WTC11 (cell line): ENCODE measurements around the gene CYBA. TPM values are rescaled to one million over a fixed set of nuclear protein-coding genes. Genes with fewer than 3 reads are reported as not detected.

ENCODE experiments used
- ATAC-seq: fragments of 200-7000 bp; cut with Tn5 transposase; 2 replicates; pipeline ENCODE4 v1.10.0; 2021; ENCODE audit warnings: mild to moderate bottlenecking, moderate library complexity
- CTCF ChIA-PET: fragments of 300-600 bp; sonication (Branson Sonifier 250); formaldehyde crosslinking; loops from one replicate; lab custom pipeline; 2021; ENCODE audit warnings: antibody characterized with exemption; lab: Charles Lee
- POLR2A ChIA-PET: fragments of 350-600 bp; sonication (Branson Sonifier 250); formaldehyde crosslinking; loops from one replicate; lab custom pipeline; 2021; ENCODE audit warnings: antibody characterized with exemption; lab: Charles Lee
- DNase-seq: peaks from one replicate; pipeline ENCODE4 v3.0.0; 2021; ENCODE audit warnings: low spot score
- H3K27ac Mint-ChIP-seq: 2 replicates; pipeline ENCODE4 v1.8.0; 2021; ENCODE audit warnings: mixed read lengths
- H3K27me3 Mint-ChIP-seq: 2 replicates; pipeline ENCODE4 v1.8.0; 2021; ENCODE audit warnings: low read depth, mild to moderate bottlenecking, moderate library complexity, mixed read lengths
- H3K36me3 Mint-ChIP-seq: 2 replicates; pipeline ENCODE4 v1.8.0; 2021; ENCODE audit warnings: mixed read lengths
- H3K4me1 Mint-ChIP-seq: 2 replicates; pipeline ENCODE4 v1.8.0; 2022; ENCODE audit warnings: mixed read lengths
- H3K4me3 Mint-ChIP-seq: 2 replicates; pipeline ENCODE4 v1.8.0; 2021; ENCODE audit warnings: mild to moderate bottlenecking, moderate library complexity, mixed read lengths
- H3K9me3 Mint-ChIP-seq: 2 replicates; pipeline ENCODE4 v1.8.0; 2021; ENCODE audit warnings: mixed read lengths
- ATF2 ChIP-seq: sonication (generic); formaldehyde crosslinking; IDR thresholded peaks from 2 replicates; pipeline ENCODE4 v1.8.1; 2022; ENCODE audit warnings: low read depth, missing genetic modification reagents, borderline replicate concordance
- CBFB ChIP-seq: sonication (generic); formaldehyde crosslinking; IDR thresholded peaks from 2 replicates; pipeline ENCODE4 v1.8.1; 2022; ENCODE audit warnings: mild to moderate bottlenecking, low read depth, missing genetic modification reagents
- ELF4 ChIP-seq: sonication (generic); formaldehyde crosslinking; IDR thresholded peaks from 2 replicates; pipeline ENCODE4 v1.8.1; 2022; ENCODE audit warnings: low read depth, mild to moderate bottlenecking, moderate library complexity, missing genetic modification reagents
- ETV6 ChIP-seq: sonication (generic); formaldehyde crosslinking; IDR thresholded peaks from 2 replicates; pipeline ENCODE4 v1.8.1; 2022; ENCODE audit warnings: mild to moderate bottlenecking, missing genetic modification reagents
- GRHL2 ChIP-seq: fragments of 250-450 bp; sonication (Bioruptor Pico); IDR thresholded peaks from 2 replicates; pipeline ENCODE4 v1.8.0; 2022; ENCODE audit warnings: mild to moderate bottlenecking, moderate library complexity; ENCODE audit not compliant: insufficient replicate concordance, severe bottlenecking
- HMGA2 ChIP-seq: fragments of 250-450 bp; sonication (Bioruptor Pico); IDR thresholded peaks from 2 replicates; pipeline ENCODE4 v1.4.0; 2021; ENCODE audit warnings: mild to moderate bottlenecking, moderate library complexity
- MXD4 ChIP-seq: fragments of 250-450 bp; sonication (Bioruptor Pico); IDR thresholded peaks from 2 replicates; pipeline ENCODE4 v1.8.0; 2021; ENCODE audit warnings: mild to moderate bottlenecking, moderate library complexity, borderline replicate concordance
- NR1H2 ChIP-seq: sonication (generic); formaldehyde crosslinking; IDR thresholded peaks from 2 replicates; pipeline ENCODE4 v1.9.0; 2021; ENCODE audit warnings: mild to moderate bottlenecking, moderate library complexity, missing genetic modification reagents
- NR3C1 ChIP-seq: sonication (generic); formaldehyde crosslinking; conservative IDR thresholded peaks from 2 replicates; pipeline ENCODE4 v1.8.1; 2023; ENCODE audit warnings: low read depth, mild to moderate bottlenecking, missing genetic modification reagents
- RELA ChIP-seq: sonication (generic); formaldehyde crosslinking; IDR thresholded peaks from 2 replicates; pipeline ENCODE4 v1.8.1; 2022; ENCODE audit warnings: missing genetic modification reagents, mild to moderate bottlenecking, borderline replicate concordance
- TEAD1 ChIP-seq: sonication (generic); formaldehyde crosslinking; IDR thresholded peaks from 2 replicates; pipeline ENCODE4 v1.8.0; 2022; ENCODE audit warnings: mild to moderate bottlenecking, missing genetic modification reagents
- USF2 ChIP-seq: sonication (generic); formaldehyde crosslinking; IDR thresholded peaks from 2 replicates; pipeline ENCODE4 v1.8.1; 2023; ENCODE audit warnings: mild to moderate bottlenecking, missing genetic modification reagents, moderate library complexity
- ZBTB21 ChIP-seq: sonication (generic); formaldehyde crosslinking; IDR thresholded peaks from 2 replicates; pipeline ENCODE4 v1.8.1; 2023; ENCODE audit warnings: mild to moderate bottlenecking, missing genetic modification reagents, borderline replicate concordance
- ZNF232 ChIP-seq: sonication (generic); formaldehyde crosslinking; IDR thresholded peaks from 2 replicates; pipeline ENCODE4 v1.8.0; 2022; ENCODE audit warnings: mild to moderate bottlenecking, missing genetic modification reagents
- ZNF281 ChIP-seq: sonication (generic); formaldehyde crosslinking; IDR thresholded peaks from 2 replicates; pipeline ENCODE4 v1.8.0; 2023; ENCODE audit warnings: mild to moderate bottlenecking, missing genetic modification reagents
- ZNF317 ChIP-seq: sonication (generic); formaldehyde crosslinking; IDR thresholded peaks from 2 replicates; pipeline ENCODE4 v1.8.1; 2023; ENCODE audit warnings: low read depth, mild to moderate bottlenecking, moderate library complexity, missing genetic modification reagents, borderline replicate concordance
- ZNF425 ChIP-seq: fragments of 250-450 bp; sonication (Bioruptor Pico); conservative IDR thresholded peaks from 2 replicates; pipeline ENCODE4 v1.9.0; 2021; ENCODE audit warnings: mild to moderate bottlenecking
- ZNF512 ChIP-seq: sonication (generic); formaldehyde crosslinking; IDR thresholded peaks from 2 replicates; pipeline ENCODE4 v1.8.1; 2022; ENCODE audit warnings: missing genetic modification reagents, borderline replicate concordance
- ZNF671 ChIP-seq: fragments of 250-450 bp; sonication (Bioruptor Pico); IDR thresholded peaks from 2 replicates; pipeline ENCODE4 v1.8.0; 2021; ENCODE audit warnings: mild to moderate bottlenecking
- ZSCAN18 ChIP-seq: fragments of 250-450 bp; sonication (Bioruptor Pico); IDR thresholded peaks from 2 replicates; pipeline ENCODE4 v2.1.2; 2022; ENCODE audit warnings: mild to moderate bottlenecking, moderate library complexity
- total RNA-seq: library from RNA; stranded (reverse); gene quantifications from 3 replicates; pipeline ENCODE4 v1.2.3, GENCODE V29; 2021

Gene CYBA
- total RNA-seq, 1 experiment from 2014 or later = 169 TPM

- TF ChIP-seq ZNF425 = no peak
These were observed 44.4 kb upstream of the CYBA start (continued) for GRCh38 chr16:88695218-88695617.

GRCh38 chr16:88694221-88695087 is 43.6 kb upstream of the CYBA start:
- no peaks in the 10 kb centered on the region for H3K4me1 Mint-ChIP-seq
- POLR2A ChIA-PET = no interaction called here
- no peak for TF ChIP-seq ATF2 (CRISPR knock-in tag)
- TF ChIP-seq NR3C1 = no peak
- H3K36me3 Mint-ChIP-seq = peaks cover 3% of the 10 kb centered on the region; the same call in 1 of the 2 replicates
- 0 out of 2 replicates have a peak overlapping the region, but pooled peaks have one; percentile 32 for H3K27ac Mint-ChIP-seq
- ATAC-seq (no peak), DNase-seq (no peak)
- CTCF ChIA-PET = interaction anchor here (2.7 kb wide), 1 partner anchor 43 kb away, joined by 22 read pairs; no protein-coding TSS in a partner anchor
- no peak overlapping the region for H3K4me3 Mint-ChIP-seq
- H3K27me3 Mint-ChIP-seq = 0 out of 2 replicates have a peak, but pooled peaks cover under 1% of the 10 kb centered on the region
- no peaks in the 10 kb centered on the region for H3K9me3 Mint-ChIP-seq

GRCh38 chr16:88693420-88694177 is 42.7 kb upstream of the CYBA start:
- H3K4me3 Mint-ChIP-seq = no peak overlapping the region
- ATAC-seq = no peak
- TF ChIP-seq ZBTB21 (CRISPR knock-in tag) (no peak), ZNF232 (no peak), HMGA2 (CRISPR knock-in tag) (no peak), GRHL2 (CRISPR knock-in tag) (no peak), MXD4 (CRISPR knock-in tag) (no peak), ZNF317 (CRISPR knock-in tag) (no peak), ZSCAN18 (no peak), TEAD1 (CRISPR knock-in tag) (no peak), USF2 (CRISPR knock-in tag) (no peak), CBFB (CRISPR knock-in tag) (no peak), ZNF671 (CRISPR knock-in tag) (no peak), ELF4 (CRISPR knock-in tag) (no peak), ZNF512 (CRISPR knock-in tag) (no peak), NR1H2 (CRISPR knock-in tag) (no peak), ZNF281 (CRISPR knock-in tag) (no peak), RELA (CRISPR knock-in tag) (no peak), ETV6 (CRISPR knock-in tag) (no peak)

More at GRCh38 chr16:88693420-88694177, 42.7 kb upstream of the CYBA start:
- no peak for DNase-seq
- Mint-ChIP-seq H3K4me1 (0 out of 2 replicates have a peak, but pooled peaks cover 2% of the 10 kb centered on the region), H3K9me3 (no peaks in the 10 kb centered on the region), H3K36me3 (peaks cover 3% of the 10 kb centered on the region; the same call in 1 of the 2 replicates), H3K27ac (no peak overlapping the region), H3K27me3 (peaks cover 9% of the 10 kb centered on the region)
- POLR2A ChIA-PET = no interaction called here
- CTCF ChIA-PET = interaction anchor here (2.7 kb wide), 1 partner anchor 44 kb away, joined by 22 read pairs; no protein-coding TSS in a partner anchor
